ENCODE data around the gene NOL4L. TPM values are rescaled to one million over a fixed set of nuclear protein-coding genes. Genes with fewer than 3 reads are reported as not detected.

Gene NOL4L
- total and polyA plus RNA-seq, 9 donors, result 3.3 to 17.1 (median 10.6) TPM

- Histone ChIP-seq H3K27me3 (no peaks in the 10 kb centered on the region), H3K36me3 (no peaks in the 10 kb centered on the region), H3K9me3 (no peaks in the 10 kb centered on the region), H3K4me1 (ENCODE audit: insufficient read depth) (no peaks in the 10 kb centered on the region), H3K4me3 (no peak overlapping the region), H3K27ac (no peak overlapping the region)
- 65 to 79% (median 72%) methylated on average over 10 of the region's 10 CpGs for WGBS, 3 donors
- DNase-seq, result no peak
- intact Hi-C loops (cut with DNase I), result no loop called here
- TF ChIP-seq EP300 (IDR thresholded peaks at IDR 0.05), result no peak
- no peak for TF ChIP-seq POLR2A (IDR thresholded peaks at IDR 0.05)
- TF ChIP-seq CTCF (IDR thresholded peaks at IDR 0.05), result no peak
Observed at GRCh38 chr20:32570401-32571190, 14.5 kb downstream of the NOL4L start.

DNA sequence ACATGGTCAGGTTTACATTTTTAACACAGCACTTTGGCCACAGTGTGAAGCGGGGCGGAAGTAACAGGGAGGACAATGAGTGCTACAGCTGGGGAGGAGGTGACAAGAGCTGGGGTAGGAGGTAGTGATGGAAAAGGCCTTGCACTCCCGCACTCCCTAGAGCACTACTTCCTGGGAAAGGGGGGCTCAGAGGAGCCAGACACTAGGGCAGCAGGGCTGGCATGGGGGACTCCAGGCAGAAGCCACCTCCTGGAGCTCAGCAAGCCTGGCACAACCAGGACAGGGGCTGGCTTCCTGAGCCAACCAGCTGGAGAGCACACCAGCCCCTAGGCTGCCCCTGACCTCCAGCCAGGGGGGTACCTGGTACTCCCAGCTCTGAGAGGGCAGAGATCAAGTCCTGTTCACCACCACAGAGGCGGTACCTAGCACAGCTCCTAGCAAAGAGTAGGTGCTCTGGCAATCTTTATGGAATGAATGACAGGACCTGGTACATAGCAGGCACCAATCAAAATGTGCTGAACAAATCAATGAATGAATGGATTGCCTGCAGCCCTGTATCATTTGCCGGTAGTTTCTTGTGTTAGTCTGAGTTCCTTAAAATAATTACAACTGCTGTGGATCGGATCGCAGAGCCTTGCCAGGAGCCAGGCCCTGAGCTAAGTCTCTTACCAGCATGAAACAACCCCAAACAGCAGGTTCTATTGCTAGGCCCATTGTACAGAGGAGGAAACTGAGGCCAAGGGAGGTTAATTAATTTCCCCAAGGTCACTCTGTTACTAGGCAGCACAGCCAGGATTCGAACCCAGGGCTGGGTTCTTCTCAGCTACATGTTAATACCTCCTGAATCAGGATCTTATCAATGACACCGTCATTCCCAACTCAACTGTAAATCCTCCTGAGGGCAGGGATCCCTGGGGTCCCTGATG lies 15.5 kb downstream of the NOL4L start:
- no peak for TF ChIP-seq CTCF (IDR thresholded peaks at IDR 0.05)
- no peak for TF ChIP-seq POLR2A (IDR thresholded peaks at IDR 0.05)
- TF ChIP-seq EP300 (IDR thresholded peaks at IDR 0.05), result no peak
- intact Hi-C loops (cut with DNase I), result no loop called here
- Histone ChIP-seq H3K27ac (no peak overlapping the region), H3K27me3 (no peaks in the 10 kb centered on the region), H3K4me3 (no peak overlapping the region), H3K36me3 (no peaks in the 10 kb centered on the region), H3K4me1 (ENCODE audit: insufficient read depth) (no peaks in the 10 kb centered on the region), H3K9me3 (no peaks in the 10 kb centered on the region)
- WGBS, 3 donors, result 87 to 92% (median 92%) methylated on average over 9 of the region's 9 CpGs
- no peak for DNase-seq

GRCh38 chr20:32569018-32569379 lies 16.1 kb downstream of the NOL4L start:
- H3K9me3 ChIP-seq, result no peaks in the 10 kb centered on the region
- intact Hi-C loops (cut with DNase I), result no loop called here
- H3K27me3 ChIP-seq, result no peaks in the 10 kb centered on the region
- TF ChIP-seq CTCF (IDR thresholded peaks at IDR 0.05) (no peak), EP300 (IDR thresholded peaks at IDR 0.05) (no peak), POLR2A (IDR thresholded peaks at IDR 0.05) (no peak)
- DNase-seq, result no peak
- H3K4me3 ChIP-seq, result no peak overlapping the region
- WGBS, 3 donors, result 78 to 83% (median 82%) methylated on average over 3 of the region's 3 CpGs
- no peak overlapping the region for H3K27ac ChIP-seq
- H3K4me1 ChIP-seq (ENCODE audit: insufficient read depth), result no peaks in the 10 kb centered on the region
- no peaks in the 10 kb centered on the region for H3K36me3 ChIP-seq

- 89 to 94% (median 91%) methylated on average over 6 of the region's 6 CpGs for WGBS, 3 donors
- DNase-seq, result no peak
- Histone ChIP-seq H3K9me3 (no peaks in the 10 kb centered on the region), H3K27me3 (no peaks in the 10 kb centered on the region), H3K4me1 (ENCODE audit: insufficient read depth) (no peaks in the 10 kb centered on the region), H3K4me3 (no peak overlapping the region), H3K36me3 (no peaks in the 10 kb centered on the region), H3K27ac (no peak overlapping the region)
- TF ChIP-seq EP300 (IDR thresholded peaks at IDR 0.05), result no peak
- TF ChIP-seq CTCF (IDR thresholded peaks at IDR 0.05), result no peak
- TF ChIP-seq POLR2A (IDR thresholded peaks at IDR 0.05), result no peak
- intact Hi-C loops (cut with DNase I), result no loop called here
Observed at GRCh38 chr20:32567384-32568178, 17.6 kb downstream of the NOL4L start.
